ENCODE results near the gene MRPL14. TPM values are rescaled to one million over a fixed set of nuclear protein-coding genes. Genes with fewer than 3 reads are reported as not detected.

The MRPL14 gene
- total and polyA plus RNA-seq, 9 of the 15 experiments (the other 6 are each of a cell fraction or from before 2014, with no cell fraction given): 126 to 424 (median 165) TPM

- no peaks in the 10 kb centered on the region for H3K9me3 ChIP-seq (replicated peaks; ENCODE audit: control insufficient read depth, insufficient read depth, low read depth, low read length)
- H3K4me1 ChIP-seq (replicated peaks in 1 of 2; ENCODE audit: control insufficient read depth in 2 of 2, insufficient read depth in 2 of 2, low read length in 2 of 2): peaks cover 0 to 3% of the 10 kb centered on the region in 2 experiments; a peak in 2 of 5 replicates
- peaks cover 50% of the 10 kb centered on the region for H3K79me2 ChIP-seq (ENCODE audit: control insufficient read depth, insufficient read depth, low read length)
- ChIA-PET POLR2A (interaction anchor here (0.7 to 2.7 kb wide), 4 partner anchors 11 to 26 kb away, joined by 3 to 14 read pairs (median 8); no protein-coding TSS in a partner anchor), CTCF (ENCODE audit: low intra/inter-chr PET ratio) (no interaction called here)
- H3K27me3 ChIP-seq (ENCODE audit: control insufficient read depth in 2 of 2, insufficient read depth in 2 of 2, low read length in 2 of 2): no peaks in the 10 kb centered on the region
- BruUV-seq (replicated peaks): no TSS peak
- DNase-seq (ENCODE audit: extremely low read depth in 1 of 4, low spot score in 3 of 4) (no peak), FAIRE-seq (no peak), ATAC-seq (no peak)
- H2AFZ ChIP-seq (ENCODE audit: low read depth, low read length): no peak overlapping the region
- in situ Hi-C loops (cut with MboI) (no loop called here), intact Hi-C loops (cut with micrococcal nuclease) (no loop called here)
- H3K4me2 ChIP-seq (ENCODE audit: insufficient read depth, low read length): no peak overlapping the region
- TF ChIP-seq POLR2G (IDR thresholded peaks at IDR 0.05; ENCODE audit: low read depth, low read length) (0 out of 2 replicates have a peak, but pooled peaks have one; percentile 32), POLR2A (conservative IDR thresholded peaks at IDR 0.05) (peak; percentile 30; the same call in 1 of the 2 replicates)
- TF ChIP-seq, protein P1, sequence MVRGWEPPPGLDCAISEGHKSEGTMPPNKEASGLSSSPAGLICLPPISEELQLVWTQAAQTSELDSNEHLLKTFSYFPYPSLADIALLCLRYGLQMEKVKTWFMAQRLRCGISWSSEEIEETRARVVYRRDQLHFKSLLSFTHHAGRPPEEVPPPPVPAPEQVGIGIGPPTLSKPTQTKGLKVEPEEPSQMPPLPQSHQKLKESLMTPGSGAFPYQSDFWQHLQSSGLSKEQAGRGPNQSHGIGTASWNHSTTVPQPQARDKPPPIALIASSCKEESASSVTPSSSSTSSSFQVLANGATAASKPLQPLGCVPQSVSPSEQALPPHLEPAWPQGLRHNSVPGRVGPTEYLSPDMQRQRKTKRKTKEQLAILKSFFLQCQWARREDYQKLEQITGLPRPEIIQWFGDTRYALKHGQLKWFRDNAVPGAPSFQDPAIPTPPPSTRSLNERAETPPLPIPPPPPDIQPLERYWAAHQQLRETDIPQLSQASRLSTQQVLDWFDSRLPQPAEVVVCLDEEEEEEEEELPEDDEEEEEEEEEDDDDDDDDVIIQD (CRISPR knock-in tag; IDR thresholded peaks at IDR 0.05): no peak
- H3K36me3 ChIP-seq (ENCODE audit: control insufficient read depth, insufficient read depth, low read length): peaks cover 94% of the 10 kb centered on the region
- no peak overlapping the region for H3K4me3 ChIP-seq
- 82% methylated on average over 10 of the region's 10 CpGs for WGBS (ENCODE audit: insufficient coverage, low coverage, missing lambda C conversion rate)
- no peak overlapping the region; a peak in 2 of 4 replicates for H3K9ac ChIP-seq (ENCODE audit: insufficient read depth in 1 of 2, low read depth in 2 of 2, low read length in 2 of 2)
- peaks cover 4% of the 10 kb centered on the region; the same call in 1 of the 2 replicates for H4K20me1 ChIP-seq (replicated peaks; ENCODE audit: control insufficient read depth, insufficient read depth, low read length)
- H3K9me1 ChIP-seq (ENCODE audit: control insufficient read depth, insufficient read depth, low read length): no peaks in the 10 kb centered on the region
- no peak overlapping the region for H3K27ac ChIP-seq (ENCODE audit: extremely low read depth, low read depth, low read length)
These were observed 18.0 kb downstream of the MRPL14 start for GRCh38 chr6:44109212-44109611.

GRCh38 chr6:44108471-44108870 lies 18.8 kb downstream of the MRPL14 start:
- no peak for TF ChIP-seq SAP30 (IDR thresholded peaks at IDR 0.05; ENCODE audit: borderline replicate concordance, insufficient read depth, low read depth, low read length, poor library complexity, severe bottlenecking)
- TF ChIP-seq ZBED1 (IDR thresholded peaks at IDR 0.05): no peak
- no peak for TF ChIP-seq POLR3A (IDR thresholded peaks at IDR 0.05; ENCODE audit: borderline replicate concordance, extremely low read depth, insufficient read depth, insufficient read length)
- no peak for TF ChIP-seq STAT5A (IDR thresholded peaks at IDR 0.05; ENCODE audit: borderline replicate concordance, low read length)
- TF ChIP-seq HNRNPH1 (optimal IDR thresholded peaks at IDR 0.05; ENCODE audit: low read depth, low read length): no peak
- TF ChIP-seq, protein P2, sequence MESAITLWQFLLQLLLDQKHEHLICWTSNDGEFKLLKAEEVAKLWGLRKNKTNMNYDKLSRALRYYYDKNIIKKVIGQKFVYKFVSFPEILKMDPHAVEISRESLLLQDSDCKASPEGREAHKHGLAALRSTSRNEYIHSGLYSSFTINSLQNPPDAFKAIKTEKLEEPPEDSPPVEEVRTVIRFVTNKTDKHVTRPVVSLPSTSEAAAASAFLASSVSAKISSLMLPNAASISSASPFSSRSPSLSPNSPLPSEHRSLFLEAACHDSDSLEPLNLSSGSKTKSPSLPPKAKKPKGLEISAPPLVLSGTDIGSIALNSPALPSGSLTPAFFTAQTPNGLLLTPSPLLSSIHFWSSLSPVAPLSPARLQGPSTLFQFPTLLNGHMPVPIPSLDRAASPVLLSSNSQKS (CRISPR knock-in tag; IDR thresholded peaks at IDR 0.05): no peak
- no peak for TF ChIP-seq NKRF (IDR thresholded peaks at IDR 0.05; ENCODE audit: borderline replicate concordance)
- Histone ChIP-seq H3K79me2 (ENCODE audit: control insufficient read depth, insufficient read depth, low read length) (peaks cover 46% of the 10 kb centered on the region), H4K20me1 (replicated peaks; ENCODE audit: control insufficient read depth, insufficient read depth, low read length) (peaks cover 4% of the 10 kb centered on the region; the same call in 1 of the 2 replicates), H3K36me3 (ENCODE audit: control insufficient read depth, insufficient read depth, low read length) (peaks cover 94% of the 10 kb centered on the region), H3K4me1 (replicated peaks in 1 of 2; ENCODE audit: control insufficient read depth in 2 of 2, insufficient read depth in 2 of 2, low read length in 2 of 2) (peaks cover 0 to 3% of the 10 kb centered on the region in 2 experiments; a peak in 2 of 5 replicates), H3K27me3 (ENCODE audit: control insufficient read depth in 2 of 2, insufficient read depth in 2 of 2, low read length in 2 of 2) (no peaks in the 10 kb centered on the region), H3K9me1 (ENCODE audit: control insufficient read depth, insufficient read depth, low read length) (no peaks in the 10 kb centered on the region), H3K9ac (ENCODE audit: insufficient read depth in 1 of 2, low read depth in 2 of 2, low read length in 2 of 2) (no peak overlapping the region), H2AFZ (ENCODE audit: low read depth, low read length) (no peak overlapping the region), H3K4me3 (no peak overlapping the region), H3K27ac (ENCODE audit: extremely low read depth, low read depth, low read length) (no peak overlapping the region), H3K4me2 (ENCODE audit: insufficient read depth, low read length) (no peak overlapping the region), H3K9me3 (replicated peaks; ENCODE audit: control insufficient read depth, insufficient read depth, low read depth, low read length) (no peaks in the 10 kb centered on the region)
- DNase-seq (ENCODE audit: extremely low read depth in 1 of 4, low spot score in 3 of 4): no peak
- ChIA-PET CTCF (ENCODE audit: low intra/inter-chr PET ratio) (no interaction called here), POLR2A (interaction anchor here (0.7 to 2.7 kb wide), 2 partner anchors 12 to 24 kb away, joined by 3 to 14 read pairs; no protein-coding TSS in a partner anchor)
- WGBS (ENCODE audit: insufficient coverage, low coverage, missing lambda C conversion rate): 56% methylated on average over 1 of the region's 1 CpG
- intact Hi-C loops (cut with micrococcal nuclease) (no loop called here), in situ Hi-C loops (cut with MboI) (no loop called here)
- ATAC-seq: no peak
- FAIRE-seq: peak; percentile 19
- no TSS peak for BruUV-seq (replicated peaks)

Data from K562 (cell line).